HEK293T (cell line): Measurements from ENCODE around the gene HCRT.
"Not testable (repeated sequence)": the region's sequence is repeated elsewhere in the genome, so short reads cannot be mapped to it uniquely, and the experiment has no call there.

Experiments used
- ARNT ChIP-seq: fragments of 450-650 bp; IDR thresholded peaks from 2 replicates; pipeline ENCODE4 v1.6.1; 2017; ENCODE audit warnings: mild to moderate bottlenecking
- BHLHE40 ChIP-seq: fragments of 450-650 bp; IDR thresholded peaks from 2 replicates; pipeline ENCODE4 v1.6.1; 2016; ENCODE audit warnings: mild to moderate bottlenecking, moderate library complexity, borderline replicate concordance
- ELF4 ChIP-seq: fragments of 450-650 bp; IDR thresholded peaks from 2 replicates; pipeline ENCODE4 v1.6.1; 2017; ENCODE audit warnings: antibody characterized with exemption
- FOXA1 ChIP-seq: fragments of 450-650 bp; IDR thresholded peaks from 2 replicates; pipeline ENCODE4 v1.6.1; 2016; ENCODE audit warnings: mild to moderate bottlenecking
- FOXK2 ChIP-seq: fragments of 450-650 bp; IDR thresholded peaks from 2 replicates; pipeline ENCODE4 v1.6.1; 2016; ENCODE audit warnings: mild to moderate bottlenecking
- FOXM1 ChIP-seq: fragments of 450-650 bp; IDR thresholded peaks from 2 replicates; pipeline ENCODE4 v1.6.1; 2017; ENCODE audit warnings: mild to moderate bottlenecking, borderline replicate concordance
- HDGF ChIP-seq: fragments of 450-650 bp; IDR thresholded peaks from 2 replicates; pipeline ENCODE4 v1.6.1; 2017; ENCODE audit warnings: antibody characterized with exemption, borderline replicate concordance
- NFRKB ChIP-seq: fragments of 450-650 bp; IDR thresholded peaks from 2 replicates; pipeline ENCODE4 v1.6.1; 2016; ENCODE audit warnings: mild to moderate bottlenecking, moderate library complexity
- SP1 ChIP-seq: fragments of 450-650 bp; IDR thresholded peaks from 2 replicates; pipeline ENCODE4 v1.6.1; 2017
- SUZ12 ChIP-seq: fragments of 450-650 bp; IDR thresholded peaks from 2 replicates; pipeline ENCODE4 v1.6.1; 2016; ENCODE audit warnings: mild to moderate bottlenecking
- TARDBP ChIP-seq: fragments of 450-650 bp; IDR thresholded peaks from 2 replicates; pipeline ENCODE4 v1.6.1; 2016

GRCh38 chr17:42186191-42186590 lies 939 bp upstream of the HCRT start:
- not testable (repeated sequence) for TF ChIP-seq TARDBP, SUZ12, BHLHE40, FOXA1, FOXM1, NFRKB, HDGF, SP1, ARNT, ELF4, FOXK2
